Hematopoietic multipotent progenitor cell treated with erythropoietin and hydrocortisone succinate and interleukin-3 and kit ligand, for 17 days (in vitro differentiated cells): ENCODE results near the gene LRIG1.

ENCODE experiments used
- DNase-seq: peaks from one replicate; pipeline ENCODE4 v3.0.0-alpha.2; 2015; ENCODE audit warnings: low spot score

Gene LRIG1

GRCh38 chr3:66500576-66501482, at the start of gene LRIG1:
Gene LRIG1 (minus strand): TSS chr3:66501022. CDS start chr3:66500407, 615 bp downstream.
- DNase-seq, result peak; percentile 56

- no peak for DNase-seq
These were observed 44.0 kb upstream of the LRIG1 start for GRCh38 chr3:66544619-66545429.

- no peak for DNase-seq
These were observed 41.3 kb upstream of the LRIG1 start for GRCh38 chr3:66542153-66542552.

- no peak for DNase-seq
These were observed 38.7 kb upstream of the LRIG1 start for GRCh38 chr3:66539466-66539989.

GRCh38 chr3:66538390-66538789, 37.6 kb upstream of the LRIG1 start:
- DNase-seq, result no peak

- no peak for DNase-seq
These were observed 36.9 kb upstream of the LRIG1 start for GRCh38 chr3:66537735-66538134.

GRCh38 chr3:66536791-66537190, 36.0 kb upstream of the LRIG1 start:
- no peak for DNase-seq

- no peak for DNase-seq
These were observed 33.6 kb upstream of the LRIG1 start for GRCh38 chr3:66534304-66534845.

GRCh38 chr3:66532613-66533012, 31.8 kb upstream of the LRIG1 start:
- no peak for DNase-seq

GRCh38 chr3:66532160-66532587, 31.4 kb upstream of the LRIG1 start:
- DNase-seq, result no peak

GRCh38 chr3:66531256-66531655, 30.4 kb upstream of the LRIG1 start:
- DNase-seq, result no peak

GRCh38 chr3:66527246-66527645, 26.4 kb upstream of the LRIG1 start:
- no peak for DNase-seq

GRCh38 chr3:66525771-66526170, 24.9 kb upstream of the LRIG1 start:
- DNase-seq, result no peak

- DNase-seq, result no peak
These were observed 19.9 kb upstream of the LRIG1 start for GRCh38 chr3:66520724-66521123.

- DNase-seq, result no peak
These were observed 17.8 kb upstream of the LRIG1 start for GRCh38 chr3:66518644-66519043.

- no peak for DNase-seq
These were observed 17.3 kb upstream of the LRIG1 start for GRCh38 chr3:66518126-66518525.

GRCh38 chr3:66517241-66517640, 16.4 kb upstream of the LRIG1 start:
- DNase-seq, result no peak

GRCh38 chr3:66508461-66508860, 7.6 kb upstream of the LRIG1 start:
- DNase-seq, result no peak

GRCh38 chr3:66507423-66508260, 6.8 kb upstream of the LRIG1 start:
- no peak for DNase-seq

GRCh38 chr3:66506154-66506553, 5.3 kb upstream of the LRIG1 start:
- DNase-seq, result no peak

- no peak for DNase-seq
These were observed 4.2 kb upstream of the LRIG1 start for GRCh38 chr3:66504850-66505641.
